ENCODE measurements around the gene FUCA2. TPM values are rescaled to one million over a fixed set of nuclear protein-coding genes. Genes with fewer than 3 reads are reported as not detected.

Gene FUCA2
- total RNA-seq, 1 donor from 2014 or later: 52.3 TPM

- H3K9me3 Mint-ChIP-seq: no peaks in the 10 kb centered on the region
- TF ChIP-seq CTCF (IDR thresholded peaks at IDR 0.05; ENCODE audit: unreplicated experiment): no peak
- no peak for DNase-seq (ENCODE audit: low spot score in 2 of 2, unreplicated experiment in 2 of 2)
- H3K27ac Mint-ChIP-seq: no peak overlapping the region
- H3K4me3 Mint-ChIP-seq: no peak overlapping the region
- H3K4me1 Mint-ChIP-seq: peaks cover 5% of the 10 kb centered on the region
- H3K36me3 Mint-ChIP-seq: no peaks in the 10 kb centered on the region
- H3K27me3 Mint-ChIP-seq (ENCODE audit: low read depth): no peaks in the 10 kb centered on the region
Observed at GRCh38 chr6:143527677-143528076, 16.2 kb upstream of the FUCA2 start.

GRCh38 chr6:143525356-143525755 is 13.8 kb upstream of the FUCA2 start:
- H3K9me3 Mint-ChIP-seq: no peaks in the 10 kb centered on the region
- H3K4me3 Mint-ChIP-seq: no peak overlapping the region
- DNase-seq (ENCODE audit: low spot score in 2 of 2, unreplicated experiment in 2 of 2): no peak
- H3K36me3 Mint-ChIP-seq: no peaks in the 10 kb centered on the region
- no peaks in the 10 kb centered on the region for H3K27me3 Mint-ChIP-seq (ENCODE audit: low read depth)
- no peak overlapping the region for H3K27ac Mint-ChIP-seq
- TF ChIP-seq CTCF (IDR thresholded peaks at IDR 0.05; ENCODE audit: unreplicated experiment): no peak
- H3K4me1 Mint-ChIP-seq: peaks cover 5% of the 10 kb centered on the region

- H3K36me3 Mint-ChIP-seq: peaks cover 1% of the 10 kb centered on the region
- no peak overlapping the region for H3K4me3 Mint-ChIP-seq
- peaks cover 2% of the 10 kb centered on the region for H3K4me1 Mint-ChIP-seq
- H3K27me3 Mint-ChIP-seq (ENCODE audit: low read depth): peaks cover 9% of the 10 kb centered on the region
- no peak overlapping the region for H3K27ac Mint-ChIP-seq
- no peak for DNase-seq (ENCODE audit: low spot score in 2 of 2, unreplicated experiment in 2 of 2)
- no peak for TF ChIP-seq CTCF (IDR thresholded peaks at IDR 0.05; ENCODE audit: unreplicated experiment)
- peaks cover 4% of the 10 kb centered on the region for H3K9me3 Mint-ChIP-seq
Observed at GRCh38 chr6:143522039-143522600, 10.6 kb upstream of the FUCA2 start.

- Mint-ChIP-seq H3K4me1 (peaks cover 4% of the 10 kb centered on the region), H3K36me3 (peaks cover 4% of the 10 kb centered on the region), H3K9me3 (peaks cover 4% of the 10 kb centered on the region), H3K27ac (no peak overlapping the region), H3K27me3 (ENCODE audit: low read depth) (peaks cover 26% of the 10 kb centered on the region), H3K4me3 (no peak overlapping the region)
- no peak for TF ChIP-seq CTCF (IDR thresholded peaks at IDR 0.05; ENCODE audit: unreplicated experiment)
- no peak for DNase-seq (ENCODE audit: low spot score in 2 of 2, unreplicated experiment in 2 of 2)
Observed at GRCh38 chr6:143517447-143517773, 5.9 kb upstream of the FUCA2 start.

- H3K27me3 Mint-ChIP-seq (ENCODE audit: low read depth): peaks cover 26% of the 10 kb centered on the region
- H3K36me3 Mint-ChIP-seq: peaks cover 4% of the 10 kb centered on the region
- H3K27ac Mint-ChIP-seq: no peak overlapping the region
- no peak overlapping the region for H3K4me3 Mint-ChIP-seq
- DNase-seq (ENCODE audit: low spot score in 2 of 2, unreplicated experiment in 2 of 2): no peak
- H3K9me3 Mint-ChIP-seq: peaks cover 4% of the 10 kb centered on the region
- TF ChIP-seq CTCF (IDR thresholded peaks at IDR 0.05; ENCODE audit: unreplicated experiment): no peak
- H3K4me1 Mint-ChIP-seq: peaks cover 6% of the 10 kb centered on the region
Observed at GRCh38 chr6:143516690-143517446, 5.3 kb upstream of the FUCA2 start.

Measured in mesothelial cell of epicardium (in vitro differentiated cells).